Limb (tissue), 2 donors: ENCODE data around the gene LINC01488.

Experiments
- DNase-seq, 2 donors: peaks; one replicate each; pipeline ENCODE4 v3.0.0-alpha.2; 2016; ENCODE audit errors: extremely low spot score in 2 of 2

LINC01488 gene

DNA sequence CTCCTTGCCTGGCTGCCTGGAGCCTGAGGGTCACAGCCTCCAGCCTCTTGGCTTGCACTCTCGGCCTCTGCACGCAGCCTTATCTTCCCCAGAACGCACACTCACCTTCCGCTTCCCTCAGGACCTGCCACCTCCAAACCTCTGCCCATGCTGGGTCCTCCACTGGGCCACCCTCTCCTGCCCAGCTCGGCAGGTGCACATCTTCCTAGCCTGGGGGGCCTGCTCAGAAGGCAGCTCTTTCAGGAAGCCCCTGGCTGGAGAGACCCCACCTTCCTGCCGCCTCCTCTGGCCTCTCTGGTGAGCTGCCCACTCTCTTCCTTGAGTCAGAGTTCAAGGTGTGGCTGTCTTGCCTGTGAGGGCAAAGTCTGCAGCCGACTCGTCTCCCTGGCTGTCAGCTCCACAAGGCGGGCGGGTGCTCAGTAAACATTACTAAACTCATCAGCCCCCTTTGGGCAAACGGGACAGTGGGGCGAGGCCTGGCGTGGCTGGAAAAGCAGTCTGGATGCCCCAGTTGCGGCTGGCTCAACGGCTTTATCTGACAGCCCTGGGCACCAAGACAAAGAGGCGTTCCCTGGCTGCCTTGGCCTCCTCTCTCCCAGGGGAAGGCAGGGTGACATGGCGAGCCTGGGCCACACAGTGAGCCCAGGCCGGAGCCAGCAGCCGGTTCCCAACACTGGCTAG is 1.7 kb upstream of the LINC01488 start:
- no peak for DNase-seq

DNA sequence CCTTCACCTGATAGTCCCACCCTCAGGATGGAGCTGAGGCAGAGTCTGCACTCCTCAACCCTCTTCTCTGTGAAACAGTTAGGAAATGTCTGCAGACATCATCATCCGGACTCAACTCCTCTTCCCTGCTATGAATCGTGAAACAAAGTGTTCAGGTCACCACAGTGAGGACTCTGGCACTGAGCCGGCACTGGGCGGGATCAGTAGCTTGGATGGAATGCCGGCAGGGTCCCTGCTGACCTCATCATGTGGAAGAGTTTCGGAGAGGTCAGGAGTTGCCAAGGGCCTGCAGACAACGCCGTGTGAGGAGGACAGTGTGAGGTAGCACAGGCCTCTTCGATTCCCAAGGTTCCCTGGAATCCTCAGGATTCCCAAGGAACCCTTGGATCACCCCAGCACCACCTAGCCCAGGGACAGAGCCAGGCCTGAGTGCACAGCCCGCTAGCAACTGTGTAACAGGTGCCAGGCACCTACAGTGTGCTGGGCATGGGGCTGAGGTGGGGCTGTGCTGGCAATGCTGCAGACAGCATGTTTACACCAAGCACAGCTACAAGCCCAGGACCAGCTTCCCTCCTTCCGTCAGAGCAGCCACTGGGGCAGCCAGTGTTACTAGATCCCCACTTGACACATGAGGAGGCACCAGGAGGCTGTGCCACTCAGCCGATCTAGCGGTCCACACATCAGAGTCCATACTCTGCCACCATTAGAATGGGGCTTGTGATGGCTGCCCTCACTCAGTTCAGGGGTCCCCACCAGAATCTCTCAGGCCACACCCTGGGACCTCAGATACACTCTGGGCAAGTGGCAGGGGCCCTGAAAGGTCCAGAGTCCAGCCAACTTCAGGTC is 693 bp upstream of the LINC01488 start:
- DNase-seq, result no peak

DNA sequence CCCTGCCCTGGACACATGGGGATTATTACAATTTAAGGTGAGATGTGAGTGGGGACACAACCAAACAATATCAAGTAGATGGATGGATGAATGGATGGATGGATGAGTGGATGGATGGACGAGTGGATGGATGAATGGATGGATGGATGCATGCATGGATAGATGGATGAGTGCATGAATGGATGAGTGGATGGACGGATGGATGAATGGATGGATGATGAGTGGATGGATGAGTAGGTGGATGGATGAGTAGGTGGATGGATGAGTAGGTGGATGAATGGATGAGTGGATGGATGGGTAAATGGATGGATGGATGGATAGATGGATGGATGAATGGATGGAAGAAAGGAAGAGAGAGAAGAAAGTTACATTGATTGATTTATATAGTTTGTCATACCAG is 859 bp downstream of the LINC01488 start:
- no peak for DNase-seq

- no peak for DNase-seq
Observed at GRCh38 chr11:69483170-69483569, 1.7 kb downstream of the LINC01488 start.

DNA sequence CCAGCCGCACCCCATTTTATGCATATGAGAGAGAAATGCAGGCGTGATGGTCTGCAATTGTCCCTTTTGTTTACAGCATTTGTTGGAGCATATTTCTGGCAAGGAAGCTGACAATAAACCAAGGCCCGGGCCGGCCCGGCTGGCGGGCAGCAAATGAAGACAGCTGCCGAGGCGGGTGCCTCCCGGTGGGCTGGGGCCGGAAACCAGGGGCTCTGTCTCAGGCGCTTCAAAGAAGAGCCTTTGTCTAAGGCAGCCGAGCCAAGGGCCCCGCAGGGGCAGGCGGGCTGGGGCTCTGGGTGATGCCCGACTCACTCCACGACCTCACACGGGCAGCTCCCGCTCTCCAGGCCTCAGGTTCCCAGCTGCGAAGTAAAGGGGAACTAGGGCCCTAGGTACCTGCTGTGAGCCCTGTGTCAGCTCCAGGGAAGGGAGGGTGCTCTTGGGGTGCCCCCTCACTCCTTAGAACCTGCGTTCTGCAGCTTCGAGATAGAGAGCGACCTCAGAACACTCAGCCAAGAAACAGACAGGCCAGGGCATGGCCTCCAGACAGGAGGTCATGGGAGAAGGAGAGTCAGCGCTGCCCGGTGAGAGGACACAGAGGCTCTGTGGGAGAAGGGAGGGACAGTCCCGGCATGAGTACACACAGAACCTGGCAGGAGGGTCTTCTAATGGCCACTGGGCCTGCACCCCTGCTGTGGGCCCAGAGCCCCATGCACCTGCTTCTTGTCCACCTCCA is 2.4 kb downstream of the LINC01488 start:
- peak in 1 of 2 donors; percentile 64 for DNase-seq

DNA sequence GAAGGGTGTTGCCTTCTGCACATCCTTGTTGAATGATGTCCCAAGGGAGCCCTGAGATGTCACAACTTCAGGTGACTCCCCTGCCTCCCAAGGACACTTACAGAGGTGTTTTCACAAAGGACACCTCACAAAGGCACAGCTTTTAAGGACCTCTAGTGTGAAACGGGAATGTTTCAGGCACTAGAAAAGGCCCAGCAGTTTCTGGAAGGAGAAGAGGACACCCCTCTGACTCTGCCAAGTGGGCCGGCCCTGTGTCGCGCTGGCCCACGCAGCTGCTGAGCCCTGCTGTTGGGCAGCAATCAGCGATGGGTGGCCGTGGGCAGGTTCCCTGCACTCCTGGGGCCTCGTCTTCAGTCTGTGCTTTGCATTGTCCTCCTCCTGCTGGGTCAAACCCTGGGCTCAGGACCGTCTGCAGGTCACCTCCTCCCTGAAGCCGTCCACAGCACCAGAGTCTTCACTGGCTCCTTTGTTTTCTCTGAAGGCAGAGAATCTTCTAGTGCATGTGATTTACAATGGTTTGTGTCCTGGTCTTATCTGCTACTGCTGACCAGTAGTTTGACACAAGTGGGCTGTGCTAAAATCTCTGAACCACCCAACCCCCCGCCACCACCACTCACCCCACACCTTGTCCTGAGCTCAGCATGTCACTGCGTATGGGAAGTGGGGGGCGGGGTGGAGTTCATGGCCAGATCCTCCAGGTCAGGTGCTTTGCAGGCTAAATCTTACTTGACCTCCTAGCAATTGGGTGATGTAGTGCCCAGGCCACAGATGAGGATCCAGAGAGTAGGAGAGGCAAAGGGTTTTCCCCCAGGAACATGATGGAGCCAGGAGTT is 3.2 kb downstream of the LINC01488 start:
- DNase-seq, result no peak

DNA sequence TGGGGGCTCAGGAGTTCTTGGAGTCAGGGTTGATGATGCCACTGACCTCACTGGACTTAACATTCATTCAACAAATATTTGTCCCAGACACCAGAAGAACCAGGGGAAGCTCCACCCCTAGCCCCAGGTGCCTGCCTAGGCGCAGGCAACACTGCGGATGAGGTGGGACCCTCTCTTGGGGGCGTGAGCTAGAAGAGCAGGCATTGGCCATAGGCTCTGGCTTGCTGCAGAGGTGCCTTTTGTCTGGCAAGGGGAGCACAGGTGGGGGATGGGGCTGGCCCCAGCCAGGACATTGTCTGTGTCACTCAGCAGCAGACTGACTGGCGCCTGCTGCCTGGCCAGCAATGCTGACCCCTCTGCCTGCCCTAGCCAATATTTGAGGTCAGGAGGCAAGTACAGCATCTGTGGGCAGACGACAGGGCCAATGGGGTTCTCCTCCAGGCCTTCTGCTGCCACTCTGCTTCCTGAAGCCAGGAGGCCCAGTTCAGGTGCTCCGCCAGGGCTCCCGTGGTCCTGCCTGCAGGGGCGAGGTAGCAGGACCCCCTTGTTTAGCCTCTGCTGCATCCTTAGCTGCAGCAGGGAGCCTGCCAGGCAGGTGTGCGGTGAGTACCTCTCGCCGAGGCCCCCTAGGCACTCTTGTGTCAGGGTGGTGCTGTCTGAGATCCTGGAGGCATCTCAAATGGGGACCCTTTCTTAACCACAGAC is 4.0 kb downstream of the LINC01488 start:
- no peak for DNase-seq

DNA sequence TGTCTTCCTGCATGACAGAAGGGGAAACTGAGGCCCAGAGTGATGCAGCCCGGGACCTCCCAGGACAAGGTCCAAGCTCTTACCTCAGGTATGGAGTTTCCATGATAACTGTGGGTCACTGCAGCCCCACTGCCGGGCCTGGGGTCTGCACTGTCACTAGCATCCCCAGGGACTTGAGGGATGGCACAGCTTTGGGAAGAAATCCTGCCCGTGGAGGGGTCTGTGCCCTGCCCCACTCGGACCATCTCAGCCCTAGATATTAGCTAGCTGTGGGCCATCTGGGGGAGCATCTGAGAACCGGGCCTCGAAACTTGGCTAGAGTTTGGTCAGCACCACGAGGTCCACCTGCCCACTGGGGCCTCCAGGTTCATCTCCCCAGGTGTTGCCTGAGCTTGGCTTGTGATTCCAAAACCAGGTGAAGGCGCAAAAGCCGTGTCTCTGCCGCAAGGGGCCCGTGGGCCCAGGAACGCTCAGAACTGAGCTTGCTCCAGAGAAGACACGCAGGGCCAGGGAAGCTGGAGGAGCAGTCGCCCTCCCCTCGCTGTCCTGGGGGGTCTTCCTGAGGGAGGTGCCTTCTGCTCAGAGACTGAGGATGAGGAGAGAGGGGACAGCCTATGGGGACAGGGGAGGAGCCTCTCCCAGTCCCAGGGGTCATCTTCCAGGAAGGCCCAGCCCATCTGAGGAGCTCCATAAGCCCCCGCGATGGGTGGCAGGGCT is 4.8 kb downstream of the LINC01488 start:
- no peak for DNase-seq

GRCh38 chr11:69486773-69487291 is 5.4 kb downstream of the LINC01488 start:
- DNase-seq, result no peak

- no peak for DNase-seq
Observed at GRCh38 chr11:69487391-69487790, 5.9 kb downstream of the LINC01488 start.

DNA sequence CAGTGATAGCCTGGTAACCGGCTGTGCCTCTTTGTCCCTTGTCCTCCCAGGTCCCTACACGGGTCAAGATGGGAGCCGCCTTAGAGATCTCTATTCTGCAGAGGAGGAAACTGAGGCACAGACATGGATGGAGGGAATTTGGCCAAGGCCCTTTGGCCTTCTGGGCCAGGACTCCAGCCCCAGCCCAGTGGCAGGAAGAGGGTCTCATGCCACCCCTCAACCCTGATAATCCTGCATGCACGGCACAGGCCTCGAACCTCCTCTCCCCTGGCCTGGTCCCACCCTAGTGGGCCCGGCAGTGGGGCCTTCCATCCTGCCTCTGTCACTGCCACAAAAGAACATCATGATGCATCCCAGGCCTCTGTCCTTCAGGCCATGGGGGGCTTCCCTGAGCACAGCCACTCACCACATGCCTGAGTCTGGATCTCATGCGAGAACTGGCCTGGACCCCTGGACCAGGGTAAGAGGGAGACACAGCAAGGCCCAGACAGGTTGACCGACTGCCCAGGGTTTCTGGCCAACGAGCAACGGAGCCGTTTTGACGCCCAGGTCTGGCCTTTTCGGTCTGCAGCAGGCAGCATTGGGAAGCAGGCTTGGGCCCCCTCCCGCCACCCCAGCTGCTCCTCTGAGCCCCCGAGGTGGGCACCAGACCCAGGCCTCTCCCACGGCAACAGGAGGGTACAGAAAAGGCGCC is 6.5 kb downstream of the LINC01488 start:
- DNase-seq, result no peak

GRCh38 chr11:69488543-69488940 is 7.1 kb downstream of the LINC01488 start:
- no peak for DNase-seq

GRCh38 chr11:69489031-69489745 is 7.7 kb downstream of the LINC01488 start:
- no peak for DNase-seq

DNA sequence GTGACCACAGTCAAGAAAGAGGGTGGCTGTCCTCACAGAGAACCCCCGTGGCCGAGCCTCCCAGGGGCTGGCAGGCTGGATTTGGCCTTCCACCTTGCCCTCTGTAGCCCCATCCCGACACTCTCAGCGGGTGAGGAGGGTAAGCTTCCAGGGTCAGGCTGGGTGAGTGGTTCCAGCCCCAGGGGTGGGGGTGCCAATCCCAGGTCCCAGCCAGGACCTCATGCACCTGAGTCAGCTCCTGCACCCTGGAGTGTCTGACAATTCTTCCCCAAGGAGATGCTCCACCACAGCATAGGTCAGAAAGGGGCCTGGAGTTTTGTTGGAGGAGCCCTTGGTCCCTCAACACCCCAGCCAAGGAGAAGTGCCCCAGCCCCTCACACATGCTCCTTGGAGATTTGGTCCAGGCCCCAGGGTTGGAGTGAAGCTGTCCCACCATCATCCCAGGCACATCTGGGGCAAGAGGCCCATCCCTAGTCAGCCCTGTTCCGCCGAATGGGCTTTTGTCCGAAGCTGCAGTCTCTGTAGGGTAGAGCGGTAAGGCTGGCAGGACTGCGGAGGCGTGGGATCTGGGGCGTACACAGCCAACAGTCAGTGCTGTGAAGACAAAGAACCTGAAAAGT is 8.4 kb downstream of the LINC01488 start:
- DNase-seq, result no peak

GRCh38 chr11:69490516-69490915 is 9.1 kb downstream of the LINC01488 start:
- no peak for DNase-seq

GRCh38 chr11:69491071-69492031 is 9.9 kb downstream of the LINC01488 start:
- no peak for DNase-seq
